MCF 10A (cell line): ENCODE data around the gene PDIA2. TPM values are rescaled to one million over a fixed set of nuclear protein-coding genes. Genes with fewer than 3 reads are reported as not detected.

Source experiments
- BruUV-seq: library from RNA; stranded (reverse); fragments of 400-500 nt; replicated peaks from 2 replicates; lab custom pipeline; 2021; lab: Mats Ljungman, UMichigan
- CTCF ChIA-PET: fragments of 300-600 bp; sonication (Branson Sonifier 250); formaldehyde crosslinking; extraction: SDS; loops from one replicate; lab custom pipeline; 2021; ENCODE audit warnings: antibody characterized with exemption, inconsistent platforms; lab: Yijun Ruan, JAX
- POLR2A ChIA-PET: fragments of 300-600, 350-650 bp; sonication (Branson Sonifier 250); formaldehyde crosslinking; extraction: SDS; loops from one replicate; lab custom pipeline; 2020; ENCODE audit warnings: antibody characterized with exemption, inconsistent platforms; lab: Yijun Ruan, JAX
- DNase-seq: peaks from one replicate; pipeline ENCODE4 v3.0.0-alpha.2; 2018; ENCODE audit not compliant: unreplicated experiment
- H3K27ac Mint-ChIP-seq: one replicate; pipeline ENCODE4 v1.8.0; 2022; ENCODE audit warnings: mild to moderate bottlenecking, low read depth, mixed read lengths; ENCODE audit not compliant: unreplicated experiment
- H3K27me3 Mint-ChIP-seq: one replicate; pipeline ENCODE4 v1.8.0; 2022; ENCODE audit warnings: mixed read lengths; ENCODE audit not compliant: insufficient read depth, unreplicated experiment
- H3K36me3 Mint-ChIP-seq: one replicate; pipeline ENCODE4 v1.8.0; 2022; ENCODE audit warnings: mild to moderate bottlenecking, moderate library complexity, mixed read lengths; ENCODE audit not compliant: insufficient read depth, unreplicated experiment
- H3K4me1 Mint-ChIP-seq: one replicate; pipeline ENCODE4 v1.8.0; 2022; ENCODE audit warnings: mixed read lengths; ENCODE audit not compliant: insufficient read depth, unreplicated experiment
- H3K4me3 Mint-ChIP-seq: one replicate; pipeline ENCODE4 v1.8.0; 2022; ENCODE audit warnings: mild to moderate bottlenecking, moderate library complexity, mixed read lengths; ENCODE audit not compliant: unreplicated experiment
- H3K9me3 Mint-ChIP-seq: one replicate; pipeline ENCODE4 v1.8.0; 2022; ENCODE audit warnings: mixed read lengths; ENCODE audit not compliant: unreplicated experiment
- intact Hi-C: fragments of 100-400 bp; cut with micrococcal nuclease; formaldehyde crosslinking; loops from 2 replicates; pipeline ENCODE4 v1.14.1; 2022
- total RNA-seq: library from RNA; stranded (reverse); gene quantifications from 2 replicates; pipeline ENCODE4 v1.2.3, GENCODE V29; 2022
- TF ChIP-seq, protein P1 (sequence below): fragments of 200-600 bp; IDR thresholded peaks from one replicate; pipeline ENCODE4 v1.8.0; 2022; ENCODE audit warnings: antibody characterized with exemption, mild to moderate bottlenecking; ENCODE audit not compliant: unreplicated experiment

The PDIA2 gene
- total RNA-seq, 1 experiment from 2014 or later: not detected

DNA sequence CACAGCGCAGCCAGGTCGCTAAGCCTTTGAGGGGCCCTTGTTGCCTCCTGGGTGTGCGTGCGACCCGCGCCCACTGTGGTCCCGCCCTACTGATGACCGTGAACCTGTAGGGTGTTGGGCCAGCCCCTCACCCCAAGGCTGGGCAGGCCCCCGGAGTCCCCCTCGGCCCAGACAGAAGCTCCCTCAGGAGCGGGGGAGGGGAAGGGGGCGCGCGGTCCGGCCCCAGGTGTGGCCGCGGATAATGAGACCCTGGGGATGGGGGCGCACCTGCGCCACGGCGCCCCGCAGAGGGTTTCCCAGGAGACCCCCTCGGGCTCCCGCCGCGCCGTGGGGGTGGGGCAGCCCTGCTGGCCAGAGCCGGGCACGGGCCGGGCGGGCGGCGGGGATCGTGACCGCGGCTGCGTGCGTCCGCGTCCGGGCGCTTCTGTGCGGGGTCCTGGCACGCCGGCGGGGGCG, 2.9 kb upstream of the PDIA2 start:
- intact Hi-C loops: no loop called here
- Mint-ChIP-seq H3K36me3 (no peaks in the 10 kb centered on the region), H3K27ac (no peak overlapping the region), H3K4me1 (peaks cover 4% of the 10 kb centered on the region), H3K9me3 (no peaks in the 10 kb centered on the region), H3K4me3 (no peak overlapping the region), H3K27me3 (no peaks in the 10 kb centered on the region)
- no peak for DNase-seq
- BruUV-seq: no TSS peak
- POLR2A ChIA-PET: no interaction called here
- CTCF ChIA-PET: interaction anchor here (1.1 kb wide), 1 partner anchor 72 kb away, joined by 6 read pairs; no protein-coding TSS in a partner anchor
- TF ChIP-seq, protein P1, sequence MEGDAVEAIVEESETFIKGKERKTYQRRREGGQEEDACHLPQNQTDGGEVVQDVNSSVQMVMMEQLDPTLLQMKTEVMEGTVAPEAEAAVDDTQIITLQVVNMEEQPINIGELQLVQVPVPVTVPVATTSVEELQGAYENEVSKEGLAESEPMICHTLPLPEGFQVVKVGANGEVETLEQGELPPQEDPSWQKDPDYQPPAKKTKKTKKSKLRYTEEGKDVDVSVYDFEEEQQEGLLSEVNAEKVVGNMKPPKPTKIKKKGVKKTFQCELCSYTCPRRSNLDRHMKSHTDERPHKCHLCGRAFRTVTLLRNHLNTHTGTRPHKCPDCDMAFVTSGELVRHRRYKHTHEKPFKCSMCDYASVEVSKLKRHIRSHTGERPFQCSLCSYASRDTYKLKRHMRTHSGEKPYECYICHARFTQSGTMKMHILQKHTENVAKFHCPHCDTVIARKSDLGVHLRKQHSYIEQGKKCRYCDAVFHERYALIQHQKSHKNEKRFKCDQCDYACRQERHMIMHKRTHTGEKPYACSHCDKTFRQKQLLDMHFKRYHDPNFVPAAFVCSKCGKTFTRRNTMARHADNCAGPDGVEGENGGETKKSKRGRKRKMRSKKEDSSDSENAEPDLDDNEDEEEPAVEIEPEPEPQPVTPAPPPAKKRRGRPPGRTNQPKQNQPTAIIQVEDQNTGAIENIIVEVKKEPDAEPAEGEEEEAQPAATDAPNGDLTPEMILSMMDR: no peak

DNA sequence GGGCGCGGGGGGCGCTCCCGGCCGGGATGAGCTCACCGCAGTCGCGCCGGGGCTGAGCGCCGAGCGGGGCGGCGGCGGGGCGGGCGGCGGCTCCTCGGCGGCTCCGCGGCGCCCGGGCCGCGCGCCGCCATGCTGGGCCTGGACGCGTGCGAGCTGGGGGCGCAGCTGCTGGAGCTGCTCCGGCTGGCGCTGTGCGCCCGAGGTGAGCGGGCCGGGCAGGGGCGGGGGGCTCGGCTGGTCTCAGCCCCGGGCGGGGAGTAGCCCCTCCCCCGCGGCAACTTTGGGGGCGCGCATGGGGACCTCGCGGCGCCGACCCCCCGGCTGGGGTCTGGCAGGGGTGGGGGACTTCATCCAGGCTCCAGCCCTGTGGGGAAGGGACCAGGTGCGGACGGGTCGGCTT, 2.4 kb upstream of the PDIA2 start, which contains the start of gene ARHGDIG:
ARHGDIG (plus strand) TSS at position 40 of the 400 bp plus-strand sequence; CDS start at position 130, 90 bp downstream.
- Mint-ChIP-seq H3K9me3 (no peaks in the 10 kb centered on the region), H3K27ac (no peak within 1 kb of the TSS), H3K4me3 (no peak within 1 kb of the TSS), H3K27me3 (no peaks in the 10 kb centered on the region), H3K4me1 (peaks cover 4% of the 10 kb centered on the region), H3K36me3 (no peaks in the 10 kb centered on the region)
- TF ChIP-seq, protein P1: no peak
- ChIA-PET POLR2A (no interaction called here), CTCF (interaction anchor here (1.1 kb wide), 1 partner anchor 71 kb away, joined by 6 read pairs; no protein-coding TSS in a partner anchor)
- intact Hi-C loops: no loop called here
- BruUV-seq: no TSS peak
- DNase-seq: no peak

DNA sequence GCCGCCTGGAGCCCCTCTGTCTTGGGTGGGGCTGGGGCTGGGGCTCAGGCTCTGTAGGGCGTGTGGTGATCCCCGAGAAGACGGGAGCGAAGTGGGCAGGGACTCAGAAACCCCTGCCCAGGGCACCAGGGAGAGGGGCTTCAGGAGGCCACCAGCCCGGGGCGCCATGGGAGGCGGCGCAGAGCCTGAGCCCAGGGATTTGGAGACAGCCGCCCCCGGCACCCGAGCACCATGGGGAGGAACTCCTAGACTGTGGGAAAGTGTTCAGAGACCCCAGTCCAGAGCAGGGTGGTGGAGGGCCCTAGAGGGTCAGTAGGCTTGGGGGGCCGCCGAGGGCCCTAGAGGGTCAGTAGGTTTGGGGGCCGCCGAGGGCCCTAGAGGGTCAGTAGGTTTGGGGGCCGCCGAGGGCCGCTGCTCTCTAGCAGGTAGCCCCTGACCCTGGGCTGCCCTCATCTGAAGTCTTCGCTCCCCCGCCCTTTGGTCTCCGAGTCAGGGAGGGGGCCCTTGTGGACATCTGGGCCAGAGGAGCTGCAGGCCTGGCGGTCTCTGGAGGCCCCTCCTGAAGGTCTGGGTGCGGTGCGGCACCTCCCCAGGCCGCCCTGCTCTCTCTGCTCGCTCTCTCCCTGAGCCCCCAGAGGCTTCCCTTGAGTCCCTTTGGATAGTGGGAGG, 1.8 kb upstream of the PDIA2 start:
- BruUV-seq: no TSS peak
- ChIA-PET CTCF (no interaction called here), POLR2A (no interaction called here)
- peaks cover 4% of the 10 kb centered on the region for H3K4me1 Mint-ChIP-seq
- no peak overlapping the region for H3K4me3 Mint-ChIP-seq
- TF ChIP-seq, protein P1: no peak
- no peak for DNase-seq
- H3K27me3 Mint-ChIP-seq: no peaks in the 10 kb centered on the region
- H3K9me3 Mint-ChIP-seq: no peaks in the 10 kb centered on the region
- no peak overlapping the region for H3K27ac Mint-ChIP-seq
- intact Hi-C loops: no loop called here
- H3K36me3 Mint-ChIP-seq: no peaks in the 10 kb centered on the region

DNA sequence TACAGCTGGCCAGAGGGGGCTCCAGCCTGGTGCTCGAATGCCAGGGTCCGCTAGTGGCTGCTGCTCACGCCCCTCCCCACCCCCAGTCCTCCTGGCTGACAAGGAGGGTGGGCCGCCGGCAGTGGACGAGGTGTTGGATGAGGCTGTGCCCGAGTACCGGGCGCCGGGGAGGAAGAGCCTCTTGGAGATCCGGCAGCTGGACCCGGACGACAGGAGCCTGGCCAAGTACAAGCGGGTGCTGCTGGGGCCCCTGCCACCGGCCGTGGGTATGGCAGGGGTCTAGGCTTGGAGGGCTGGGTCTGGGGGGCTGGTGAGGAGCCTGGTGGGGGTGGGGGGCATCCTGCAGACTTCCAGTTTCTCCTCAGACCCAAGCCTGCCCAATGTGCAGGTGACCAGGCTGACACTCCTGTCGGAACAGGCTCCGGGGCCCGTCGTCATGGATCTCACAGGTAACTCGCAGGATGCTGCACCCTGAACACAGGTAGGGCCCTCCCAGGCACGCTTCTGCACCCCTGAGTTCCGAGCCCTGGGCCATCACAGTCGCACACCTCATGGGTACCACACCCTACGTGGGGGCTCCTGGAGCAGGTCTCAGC, 1.2 kb upstream of the PDIA2 start:
- H3K27ac Mint-ChIP-seq: no peak overlapping the region
- CTCF ChIA-PET: no interaction called here
- no peaks in the 10 kb centered on the region for H3K36me3 Mint-ChIP-seq
- POLR2A ChIA-PET: no interaction called here
- no peaks in the 10 kb centered on the region for H3K27me3 Mint-ChIP-seq
- peaks cover 4% of the 10 kb centered on the region for H3K4me1 Mint-ChIP-seq
- no peaks in the 10 kb centered on the region for H3K9me3 Mint-ChIP-seq
- BruUV-seq: no TSS peak
- H3K4me3 Mint-ChIP-seq: no peak overlapping the region
- intact Hi-C loops: no loop called here
- TF ChIP-seq, protein P1: no peak
- no peak for DNase-seq
